Activated naive CD4-positive, alpha-beta T cell treated with anti-CD3 and anti-CD28 coated beads for 36 hours (primary cell): ENCODE results near the gene ORM2. TPM values are rescaled to one million over a fixed set of nuclear protein-coding genes. Genes with fewer than 3 reads are reported as not detected.

Experiments used
- CTCF ChIA-PET: fragments of 350-600 bp; sonication (Branson Sonifier 250); formaldehyde crosslinking; loops from one replicate; lab custom pipeline; 2021; ENCODE audit warnings: antibody characterized with exemption; lab: Charles Lee
- DNase-seq: peaks from one replicate; pipeline ENCODE4 v3.0.0-alpha.2; 2020
- H3K27ac Mint-ChIP-seq: one replicate; pipeline ENCODE4 v1.8.0; 2021; ENCODE audit warnings: mild to moderate bottlenecking, mixed read lengths
- H3K27me3 Mint-ChIP-seq: one replicate; pipeline ENCODE4 v1.8.0; 2021; ENCODE audit warnings: low read depth, mixed read lengths
- H3K36me3 Mint-ChIP-seq: one replicate; pipeline ENCODE4 v1.8.0; 2021; ENCODE audit warnings: low read depth, mixed read lengths
- H3K4me1 Mint-ChIP-seq: one replicate; pipeline ENCODE4 v1.8.0; 2021; ENCODE audit warnings: low read depth, mixed read lengths
- H3K4me3 Mint-ChIP-seq: one replicate; pipeline ENCODE4 v1.8.0; 2021; ENCODE audit warnings: mild to moderate bottlenecking, moderate library complexity, mixed read lengths
- H3K9me3 Mint-ChIP-seq: one replicate; pipeline ENCODE4 v1.8.0; 2021; ENCODE audit warnings: mixed read lengths
- intact Hi-C: fragments of 100-400 bp; cut with micrococcal nuclease; formaldehyde crosslinking; loops from one replicate; pipeline ENCODE4 v1.15.1; 2023
- total RNA-seq, 2 experiments: library from RNA; stranded (reverse); gene quantifications; one replicate each; pipeline ENCODE4 v1.2.3, GENCODE V29; 2021

The ORM2 gene
- total RNA-seq, 2 experiments from 2014 or later = not detected

GRCh38 chr9:114341991-114342390 lies 12.3 kb downstream of the ORM2 start:
- CTCF ChIA-PET = interaction anchor here (0.6 to 1.5 kb wide), 3 partner anchors 43 to 258 kb away, joined by 3 read pairs; no protein-coding TSS in a partner anchor
- Mint-ChIP-seq H3K27ac (peak overlapping the region; percentile 59), H3K27me3 (no peaks in the 10 kb centered on the region), H3K9me3 (no peaks in the 10 kb centered on the region), H3K4me3 (no peak overlapping the region), H3K36me3 (peaks cover 70% of the 10 kb centered on the region), H3K4me1 (peaks cover 15% of the 10 kb centered on the region)
- no peak for DNase-seq
- intact Hi-C loops = no loop called here

GRCh38 chr9:114342755-114343440 lies 13.2 kb downstream of the ORM2 start:
- CTCF ChIA-PET = interaction anchor here (0.6 kb wide), 1 partner anchor 259 kb away, joined by 3 read pairs; no protein-coding TSS in a partner anchor
- intact Hi-C loops = no loop called here
- Mint-ChIP-seq H3K9me3 (no peaks in the 10 kb centered on the region), H3K36me3 (peaks cover 67% of the 10 kb centered on the region), H3K27me3 (no peaks in the 10 kb centered on the region), H3K4me3 (no peak overlapping the region), H3K27ac (peak overlapping the region; percentile 66), H3K4me1 (peaks cover 17% of the 10 kb centered on the region)
- DNase-seq = no peak

GRCh38 chr9:114343471-114344187 lies 14.0 kb downstream of the ORM2 start:
- Mint-ChIP-seq H3K36me3 (peaks cover 71% of the 10 kb centered on the region), H3K9me3 (no peaks in the 10 kb centered on the region), H3K4me3 (no peak overlapping the region), H3K27ac (peak overlapping the region; percentile 66), H3K4me1 (peaks cover 24% of the 10 kb centered on the region), H3K27me3 (no peaks in the 10 kb centered on the region)
- CTCF ChIA-PET = interaction anchor here (1.8 kb wide), 1 partner anchor 46 kb away, joined by 4 read pairs; no protein-coding TSS in a partner anchor
- no peak for DNase-seq
- intact Hi-C loops = no loop called here

GRCh38 chr9:114344188-114344566 lies 14.5 kb downstream of the ORM2 start:
- H3K4me3 Mint-ChIP-seq = no peak overlapping the region
- CTCF ChIA-PET = interaction anchor here (0.8 to 1.8 kb wide), 2 partner anchors 45 to 160 kb away, joined by 3 to 4 read pairs; no protein-coding TSS in a partner anchor
- H3K27me3 Mint-ChIP-seq = no peaks in the 10 kb centered on the region
- peaks cover 69% of the 10 kb centered on the region for H3K36me3 Mint-ChIP-seq
- DNase-seq = no peak
- no peak overlapping the region for H3K27ac Mint-ChIP-seq
- no peaks in the 10 kb centered on the region for H3K9me3 Mint-ChIP-seq
- H3K4me1 Mint-ChIP-seq = peaks cover 26% of the 10 kb centered on the region
- intact Hi-C loops = no loop called here

- no peak for DNase-seq
- peaks cover 27% of the 10 kb centered on the region for H3K4me1 Mint-ChIP-seq
- peak overlapping the region; percentile 50 for H3K27ac Mint-ChIP-seq
- H3K9me3 Mint-ChIP-seq = no peaks in the 10 kb centered on the region
- H3K27me3 Mint-ChIP-seq = no peaks in the 10 kb centered on the region
- intact Hi-C loops = loop anchor here (5.0 kb wide), 1 partner anchor 143 kb away; no protein-coding TSS in a partner anchor
- CTCF ChIA-PET = interaction anchor here (0.8 to 1.8 kb wide), 2 partner anchors 45 to 160 kb away, joined by 3 to 4 read pairs; no protein-coding TSS in a partner anchor
- no peak overlapping the region for H3K4me3 Mint-ChIP-seq
- H3K36me3 Mint-ChIP-seq = peaks cover 69% of the 10 kb centered on the region
Measured at GRCh38 chr9:114344692-114345091, 15.0 kb downstream of the ORM2 start.

DNA sequence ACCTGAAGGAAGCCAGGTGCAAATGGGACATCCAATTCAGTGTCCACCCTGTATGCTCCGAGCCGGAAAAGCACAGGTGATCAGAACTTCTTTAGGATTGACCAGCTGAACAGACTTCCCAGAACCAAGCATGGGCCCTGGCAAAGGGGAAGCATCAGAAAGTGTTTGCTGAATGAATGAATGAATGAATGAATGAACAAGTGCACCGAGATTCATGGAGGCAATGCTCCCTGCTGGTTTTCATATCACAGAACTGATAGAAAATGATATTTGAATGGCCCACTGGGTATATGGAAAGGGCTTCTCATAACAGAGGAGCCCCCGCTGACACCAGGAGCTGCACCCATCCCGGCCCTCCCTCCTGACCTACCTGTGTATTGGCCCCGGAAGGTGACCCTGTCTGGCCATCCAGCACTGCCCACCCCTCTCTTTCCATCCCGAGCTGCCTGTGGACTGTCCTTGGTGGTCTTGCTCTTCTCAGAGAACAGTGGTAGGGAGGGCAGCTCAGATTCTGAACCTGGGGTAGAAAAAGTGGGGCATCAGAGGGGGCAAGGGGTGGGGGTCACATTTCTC lies 15.9 kb downstream of the ORM2 start:
- Mint-ChIP-seq H3K9me3 (no peaks in the 10 kb centered on the region), H3K27ac (peak overlapping the region; percentile 46), H3K4me3 (no peak overlapping the region), H3K4me1 (peaks cover 35% of the 10 kb centered on the region), H3K36me3 (peaks cover 75% of the 10 kb centered on the region), H3K27me3 (no peaks in the 10 kb centered on the region)
- intact Hi-C loops = loop anchor here (5.0 kb wide), 1 partner anchor 142 kb away; no protein-coding TSS in a partner anchor
- DNase-seq = no peak
- CTCF ChIA-PET = interaction anchor here (1.1 to 1.9 kb wide), 2 partner anchors 41 to 60 kb away, joined by 4 to 6 read pairs; no protein-coding TSS in a partner anchor

GRCh38 chr9:114346146-114346545 lies 16.5 kb downstream of the ORM2 start:
- Mint-ChIP-seq H3K4me3 (no peak overlapping the region), H3K36me3 (peaks cover 78% of the 10 kb centered on the region), H3K4me1 (peaks cover 41% of the 10 kb centered on the region), H3K27ac (peak overlapping the region; percentile 98), H3K27me3 (no peaks in the 10 kb centered on the region), H3K9me3 (no peaks in the 10 kb centered on the region)
- DNase-seq = no peak
- intact Hi-C loops = loop anchor here (5.0 kb wide), 1 partner anchor 141 kb away; no protein-coding TSS in a partner anchor
- CTCF ChIA-PET = interaction anchor here (0.9 to 1.9 kb wide), 3 partner anchors 40 to 307 kb away, joined by 3 to 6 read pairs (median 4); no protein-coding TSS in a partner anchor

DNA sequence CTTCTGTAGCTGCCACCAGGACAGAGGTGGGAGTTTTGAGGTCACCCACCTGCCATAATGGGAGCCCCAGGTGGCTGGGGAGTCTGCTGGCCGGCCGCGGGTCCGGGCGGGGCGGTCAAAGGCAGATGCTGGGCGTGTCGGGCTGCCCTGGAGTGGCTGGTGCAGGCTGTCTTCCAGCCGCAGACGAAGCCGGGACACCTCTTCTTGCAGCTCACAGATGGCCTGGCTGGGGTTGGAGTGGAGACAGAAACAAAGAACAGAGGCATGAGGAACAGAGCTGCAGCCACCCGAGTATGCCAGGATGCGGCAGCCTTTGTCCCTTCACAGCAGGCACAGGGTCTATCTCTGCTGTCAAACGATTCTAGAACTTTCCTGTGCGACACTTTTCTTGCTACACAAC lies 18.0 kb downstream of the ORM2 start:
- peak overlapping the region; percentile 98 for H3K27ac Mint-ChIP-seq
- CTCF ChIA-PET = interaction anchor here (0.7 to 3.4 kb wide), 4 partner anchors 9 to 58 kb away, joined by 3 to 14 read pairs (median 7); no protein-coding TSS in a partner anchor
- no peaks in the 10 kb centered on the region for H3K9me3 Mint-ChIP-seq
- no peak overlapping the region for H3K4me3 Mint-ChIP-seq
- H3K4me1 Mint-ChIP-seq = peaks cover 47% of the 10 kb centered on the region
- peaks cover 77% of the 10 kb centered on the region for H3K36me3 Mint-ChIP-seq
- H3K27me3 Mint-ChIP-seq = no peaks in the 10 kb centered on the region
- no peak for DNase-seq
- intact Hi-C loops = loop anchor here (2.0 to 5.0 kb wide), 2 partner anchors 140 to 265 kb away; no protein-coding TSS in a partner anchor

DNA sequence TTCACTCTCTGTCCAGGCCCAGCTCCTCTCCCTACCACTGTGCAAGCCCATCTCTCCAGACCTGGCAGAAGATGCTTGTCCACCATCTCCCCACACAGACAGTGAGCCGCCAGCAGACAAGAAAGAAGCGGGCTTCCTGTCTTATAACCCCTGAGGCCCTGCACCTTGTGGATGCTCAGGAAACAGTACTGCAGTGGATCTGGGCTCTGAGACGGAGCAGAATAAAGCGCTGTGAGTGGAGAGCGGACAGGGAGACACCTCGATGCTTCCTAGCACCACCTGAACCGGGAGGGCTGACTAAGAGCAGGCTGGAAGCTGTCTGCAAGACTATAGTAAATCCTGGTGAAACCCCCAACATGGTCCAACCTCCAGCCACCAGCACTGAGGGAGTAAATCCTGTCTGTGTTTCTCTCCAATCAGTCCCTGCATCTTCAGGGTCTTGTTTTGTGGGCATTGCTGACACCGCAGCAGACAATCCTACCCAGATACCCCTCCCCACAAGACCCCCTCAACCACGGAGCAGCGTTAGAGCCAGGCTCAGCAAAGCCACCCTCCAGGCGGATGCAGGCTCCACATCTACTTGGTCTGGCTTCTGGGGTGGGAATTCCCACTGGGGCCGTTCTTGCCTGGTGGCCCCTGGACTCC lies 18.7 kb downstream of the ORM2 start:
- H3K27ac Mint-ChIP-seq = peak overlapping the region; percentile 98
- no peaks in the 10 kb centered on the region for H3K9me3 Mint-ChIP-seq
- peaks cover 50% of the 10 kb centered on the region for H3K4me1 Mint-ChIP-seq
- H3K36me3 Mint-ChIP-seq = peaks cover 77% of the 10 kb centered on the region
- H3K4me3 Mint-ChIP-seq = peak overlapping the region; percentile 24
- CTCF ChIA-PET = interaction anchor here (0.7 to 3.4 kb wide), 3 partner anchors 10 to 38 kb away, joined by 3 to 14 read pairs (median 8); no protein-coding TSS in a partner anchor
- H3K27me3 Mint-ChIP-seq = no peaks in the 10 kb centered on the region
- no peak for DNase-seq
- intact Hi-C loops = loop anchor here (2.0 to 5.0 kb wide), 2 partner anchors 139 to 264 kb away; no protein-coding TSS in a partner anchor

DNA sequence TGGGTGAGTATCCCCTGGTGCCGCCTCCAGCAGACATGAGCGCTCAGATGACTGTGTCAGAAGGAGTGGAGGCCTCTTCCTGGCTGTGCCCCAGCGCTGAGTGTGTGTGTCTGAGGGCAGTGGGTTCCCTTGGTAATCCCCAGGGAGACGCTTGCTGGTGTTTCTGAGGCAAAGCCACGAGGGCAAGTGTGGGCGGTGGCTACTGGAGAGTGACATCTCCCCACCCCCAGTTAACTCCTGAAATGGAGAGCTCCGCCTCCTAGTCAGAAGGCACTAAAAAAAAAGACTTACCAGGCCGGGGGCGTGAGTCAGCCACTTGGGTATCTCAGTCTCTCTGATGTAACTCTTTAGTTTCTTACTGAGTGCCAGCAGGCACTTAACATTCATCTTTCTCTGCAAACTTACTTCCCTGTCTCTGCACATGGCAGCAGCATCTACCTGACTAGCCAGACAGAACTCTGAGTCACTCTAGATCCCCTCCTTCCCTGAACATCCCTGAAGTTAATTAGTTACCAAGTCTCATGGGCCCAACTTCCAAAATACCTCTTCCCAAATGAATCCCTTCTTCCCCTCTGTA lies 19.3 kb downstream of the ORM2 start:
- H3K27ac Mint-ChIP-seq = peak overlapping the region; percentile 98
- H3K36me3 Mint-ChIP-seq = peaks cover 72% of the 10 kb centered on the region
- CTCF ChIA-PET = interaction anchor here (0.7 to 3.4 kb wide), 2 partner anchors 32 to 37 kb away, joined by 3 to 14 read pairs; no protein-coding TSS in a partner anchor

More for the DNA sequence above, 19.3 kb downstream of the ORM2 start:
- Mint-ChIP-seq H3K4me3 (peak overlapping the region; percentile 24), H3K4me1 (peaks cover 49% of the 10 kb centered on the region), H3K27me3 (no peaks in the 10 kb centered on the region), H3K9me3 (no peaks in the 10 kb centered on the region)
- peak; percentile 98 for DNase-seq
- intact Hi-C loops = loop anchor here (1.0 to 5.0 kb wide), 7 partner anchors 17 to 264 kb away; partner anchors contain the start of gene ATP6V1G1
